IMR-90 (cell line): ENCODE measurements around the gene WDR81.

Experiments
- BHLHE40 ChIP-seq: fragments of 150-350 bp; IDR thresholded peaks from 2 replicates; pipeline ENCODE4 v1.6.1; 2016; ENCODE audit warnings: mild to moderate bottlenecking, low read depth, low read length
- CEBPB ChIP-seq: IDR thresholded peaks from 2 replicates; pipeline ENCODE4 v1.6.1; 2012; ENCODE audit warnings: low read depth, low read length, improper control_type of control experiment
- CHD1 ChIP-seq: IDR thresholded peaks from 2 replicates; pipeline ENCODE4 v1.6.1; 2012; ENCODE audit warnings: low read depth, low read length, improper control_type of control experiment
- MAZ ChIP-seq: IDR thresholded peaks from 2 replicates; pipeline ENCODE4 v1.6.1; 2012; ENCODE audit warnings: low read depth, mild to moderate bottlenecking, low read length, improper control_type of control experiment, moderate library complexity, borderline replicate concordance
- MXI1 ChIP-seq: IDR thresholded peaks from 2 replicates; pipeline ENCODE4 v1.6.1; 2012; ENCODE audit warnings: low read depth, mild to moderate bottlenecking, low read length, moderate library complexity, borderline replicate concordance
- POLR2A ChIP-seq: IDR thresholded peaks from 2 replicates; pipeline ENCODE4 v1.6.1; 2012; ENCODE audit warnings: mild to moderate bottlenecking, low read depth, low read length
- RAD21 ChIP-seq: IDR thresholded peaks from 2 replicates; pipeline ENCODE4 v1.6.1; 2012; ENCODE audit warnings: low read length, improper control_type of control experiment
- RCOR1 ChIP-seq: IDR thresholded peaks from 2 replicates; pipeline ENCODE4 v1.6.1; 2012; ENCODE audit warnings: mild to moderate bottlenecking, low read length, improper control_type of control experiment; ENCODE audit not compliant: insufficient replicate concordance
- RFX5 ChIP-seq: IDR thresholded peaks from 2 replicates; pipeline ENCODE4 v1.8.0; 2012; ENCODE audit warnings: low read depth, mild to moderate bottlenecking, low read length, moderate library complexity
- SMC3 ChIP-seq: fragments of 150-350 bp; IDR thresholded peaks from 2 replicates; pipeline ENCODE4 v1.6.1; 2016; ENCODE audit warnings: low read depth, mild to moderate bottlenecking, antibody characterized with exemption, low read length, moderate library complexity
- TF ChIP-seq, protein P1 (sequence below): conservative IDR thresholded peaks from 2 replicates; pipeline ENCODE4 v1.5.1; 2012; ENCODE audit warnings: mild to moderate bottlenecking, low read depth, low read length, improper control_type of control experiment
- TF ChIP-seq, protein P2 (sequence below): fragments of 150-350 bp; IDR thresholded peaks from 2 replicates; pipeline ENCODE4 v1.6.1; 2016; ENCODE audit warnings: low read depth, mild to moderate bottlenecking, low read length, moderate library complexity, borderline replicate concordance
- TF ChIP-seq, protein P3 (sequence below): fragments of 150-350 bp; IDR thresholded peaks from 2 replicates; pipeline ENCODE4 v1.6.1; 2017; ENCODE audit warnings: mild to moderate bottlenecking, antibody characterized with exemption, low read length, low read depth

DNA sequence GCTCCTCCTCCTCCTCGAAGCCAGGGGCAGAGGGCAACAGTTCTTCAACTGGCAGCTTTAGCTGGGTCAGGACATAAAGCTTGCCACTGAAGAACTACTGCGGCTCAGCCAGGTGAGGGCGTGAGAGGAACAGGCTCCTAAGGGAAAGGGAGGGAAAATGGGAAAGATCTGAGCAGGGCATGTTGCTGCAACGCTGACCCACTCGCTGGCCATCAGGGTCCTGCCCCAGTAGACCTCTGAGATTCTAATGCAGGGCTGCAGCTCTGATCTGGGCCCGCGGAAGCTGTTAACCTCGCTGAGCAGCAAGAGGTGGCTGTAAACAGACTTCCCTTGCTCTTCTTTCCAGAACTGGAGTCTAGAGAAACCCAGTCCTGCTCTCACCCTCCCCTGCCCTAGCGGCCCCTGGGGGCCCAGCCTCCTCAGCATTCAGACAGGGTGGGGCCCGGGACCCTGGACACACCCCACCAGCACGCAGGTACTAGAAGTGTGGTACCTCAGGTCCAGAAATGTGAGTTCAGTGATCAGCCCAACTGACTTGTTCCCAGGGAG lies 10.6 kb upstream of the WDR81 start:
- TF ChIP-seq POLR2A: no peak
- TF ChIP-seq, protein P1, sequence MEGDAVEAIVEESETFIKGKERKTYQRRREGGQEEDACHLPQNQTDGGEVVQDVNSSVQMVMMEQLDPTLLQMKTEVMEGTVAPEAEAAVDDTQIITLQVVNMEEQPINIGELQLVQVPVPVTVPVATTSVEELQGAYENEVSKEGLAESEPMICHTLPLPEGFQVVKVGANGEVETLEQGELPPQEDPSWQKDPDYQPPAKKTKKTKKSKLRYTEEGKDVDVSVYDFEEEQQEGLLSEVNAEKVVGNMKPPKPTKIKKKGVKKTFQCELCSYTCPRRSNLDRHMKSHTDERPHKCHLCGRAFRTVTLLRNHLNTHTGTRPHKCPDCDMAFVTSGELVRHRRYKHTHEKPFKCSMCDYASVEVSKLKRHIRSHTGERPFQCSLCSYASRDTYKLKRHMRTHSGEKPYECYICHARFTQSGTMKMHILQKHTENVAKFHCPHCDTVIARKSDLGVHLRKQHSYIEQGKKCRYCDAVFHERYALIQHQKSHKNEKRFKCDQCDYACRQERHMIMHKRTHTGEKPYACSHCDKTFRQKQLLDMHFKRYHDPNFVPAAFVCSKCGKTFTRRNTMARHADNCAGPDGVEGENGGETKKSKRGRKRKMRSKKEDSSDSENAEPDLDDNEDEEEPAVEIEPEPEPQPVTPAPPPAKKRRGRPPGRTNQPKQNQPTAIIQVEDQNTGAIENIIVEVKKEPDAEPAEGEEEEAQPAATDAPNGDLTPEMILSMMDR: peak; percentile 28; the same call in 1 of the 2 replicates
- TF ChIP-seq RFX5: no peak
- no peak for TF ChIP-seq SMC3
- TF ChIP-seq, protein P2, sequence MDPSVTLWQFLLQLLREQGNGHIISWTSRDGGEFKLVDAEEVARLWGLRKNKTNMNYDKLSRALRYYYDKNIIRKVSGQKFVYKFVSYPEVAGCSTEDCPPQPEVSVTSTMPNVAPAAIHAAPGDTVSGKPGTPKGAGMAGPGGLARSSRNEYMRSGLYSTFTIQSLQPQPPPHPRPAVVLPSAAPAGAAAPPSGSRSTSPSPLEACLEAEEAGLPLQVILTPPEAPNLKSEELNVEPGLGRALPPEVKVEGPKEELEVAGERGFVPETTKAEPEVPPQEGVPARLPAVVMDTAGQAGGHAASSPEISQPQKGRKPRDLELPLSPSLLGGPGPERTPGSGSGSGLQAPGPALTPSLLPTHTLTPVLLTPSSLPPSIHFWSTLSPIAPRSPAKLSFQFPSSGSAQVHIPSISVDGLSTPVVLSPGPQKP: no peak
- no peak; the same call in 1 of the 2 replicates for TF ChIP-seq CHD1
- TF ChIP-seq RCOR1: no peak
- TF ChIP-seq CEBPB: no peak
- TF ChIP-seq, protein P3, sequence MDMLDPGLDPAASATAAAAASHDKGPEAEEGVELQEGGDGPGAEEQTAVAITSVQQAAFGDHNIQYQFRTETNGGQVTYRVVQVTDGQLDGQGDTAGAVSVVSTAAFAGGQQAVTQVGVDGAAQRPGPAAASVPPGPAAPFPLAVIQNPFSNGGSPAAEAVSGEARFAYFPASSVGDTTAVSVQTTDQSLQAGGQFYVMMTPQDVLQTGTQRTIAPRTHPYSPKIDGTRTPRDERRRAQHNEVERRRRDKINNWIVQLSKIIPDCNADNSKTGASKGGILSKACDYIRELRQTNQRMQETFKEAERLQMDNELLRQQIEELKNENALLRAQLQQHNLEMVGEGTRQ: no peak
- TF ChIP-seq MXI1: no peak
- no peak for TF ChIP-seq MAZ
- TF ChIP-seq RAD21: no peak; the same call in 1 of the 2 replicates
- TF ChIP-seq BHLHE40: no peak
